Liver (tissue), 9 donors: ENCODE data around the gene MMP25. TPM values are rescaled to one million over a fixed set of nuclear protein-coding genes. Genes with fewer than 3 reads are reported as not detected.

Experiments
- DNase-seq: peaks from one replicate; pipeline ENCODE4 v3.0.0-alpha.2; 2017; ENCODE audit warnings: low spot score
- H3K27ac ChIP-seq, 2 donors: one replicate each; pipeline ENCODE4 v1.7.0; 2013; ENCODE audit warnings: inconsistent platforms in 2 of 2, low read length in 2 of 2, control low read depth in 1 of 2, low read depth in 1 of 2, mild to moderate bottlenecking in 1 of 2
- H3K27me3 ChIP-seq, 4 donors: one replicate each; pipeline versions ENCODE4 v1.6.1 to v1.7.0; 2013; ENCODE audit warnings: low read length in 3 of 4, inconsistent platforms in 1 of 4, mild to moderate bottlenecking in 1 of 4, moderate library complexity in 1 of 4; ENCODE audit not compliant: control insufficient read depth in 4 of 4, insufficient read depth in 4 of 4
- H3K36me3 ChIP-seq, 4 donors: one replicate each; pipeline versions ENCODE4 v1.6.1 to v1.7.0; 2013; ENCODE audit warnings: low read length in 3 of 4, mild to moderate bottlenecking in 3 of 4, low read depth in 1 of 4, moderate library complexity in 1 of 4; ENCODE audit not compliant: control insufficient read depth in 4 of 4, insufficient read depth in 3 of 4
- H3K4me1 ChIP-seq, 4 donors: one replicate each; pipeline versions ENCODE4 v1.6.1 to v1.7.0; 2013; ENCODE audit warnings: low read length in 3 of 4, mild to moderate bottlenecking in 3 of 4, moderate library complexity in 1 of 4; ENCODE audit not compliant: control insufficient read depth in 4 of 4, insufficient read depth in 4 of 4
- H3K4me3 ChIP-seq, 3 donors: one replicate each; pipeline versions ENCODE4 v1.6.1 to v1.7.0; 2013; ENCODE audit warnings: low read length in 3 of 3, control low read depth in 1 of 3, low read depth in 1 of 3, mild to moderate bottlenecking in 1 of 3
- H3K9ac ChIP-seq, 2 donors: one replicate each; pipeline ENCODE4 v1.7.0; 2013; ENCODE audit warnings: low read length in 2 of 2, mild to moderate bottlenecking in 2 of 2, moderate library complexity in 2 of 2, control low read depth in 1 of 2, low read depth in 1 of 2
- H3K9me3 ChIP-seq, 4 donors: one replicate each; pipeline versions ENCODE4 v1.6.1 to v1.7.0; 2013; ENCODE audit warnings: low read length in 3 of 4; ENCODE audit not compliant: control insufficient read depth in 4 of 4
- CTCF ChIP-seq: fragments of 150-350 bp; IDR thresholded peaks from 2 replicates; pipeline ENCODE4 v1.5.1; 2017; ENCODE audit warnings: improper control_type of control experiment, low read depth, low read length; ENCODE audit not compliant: missing input control
- EGR1 ChIP-seq, 2 donors: IDR thresholded peaks; 2 replicates each; pipeline ENCODE4 v1.6.1; 2016 to 2018; ENCODE audit warnings: antibody characterized with exemption in 2 of 2, low read depth in 2 of 2
- FOXA1 ChIP-seq: IDR thresholded peaks from 2 replicates; pipeline ENCODE4 v1.6.1; 2016; ENCODE audit warnings: antibody characterized with exemption
- FOXA2 ChIP-seq: IDR thresholded peaks from 2 replicates; pipeline ENCODE4 v1.6.1; 2016; ENCODE audit warnings: antibody characterized with exemption
- GABPA ChIP-seq, 2 donors: IDR thresholded peaks in 1 of 2; conservative IDR thresholded peaks in 1 of 2; 2 replicates each; pipeline ENCODE4 v1.6.1; 2016; ENCODE audit warnings: antibody characterized with exemption in 2 of 2, mild to moderate bottlenecking in 1 of 2, moderate library complexity in 1 of 2
- HNF4A ChIP-seq, 2 donors: conservative IDR thresholded peaks; 2 replicates each; pipeline ENCODE4 v1.6.1; 2016; ENCODE audit warnings: antibody characterized with exemption in 2 of 2, mild to moderate bottlenecking in 2 of 2
- HNF4G ChIP-seq: IDR thresholded peaks from 2 replicates; pipeline ENCODE4 v1.6.1; 2016; ENCODE audit warnings: antibody characterized with exemption
- MAX ChIP-seq: IDR thresholded peaks from 2 replicates; pipeline ENCODE4 v1.6.1; 2016; ENCODE audit warnings: antibody characterized with exemption
- NR2F2 ChIP-seq: IDR thresholded peaks from 2 replicates; pipeline ENCODE4 v1.6.1; 2016; ENCODE audit warnings: antibody characterized with exemption
- RAD21 ChIP-seq, 2 donors: IDR thresholded peaks; 2 replicates each; pipeline ENCODE4 v1.6.1; 2016; ENCODE audit warnings: antibody characterized with exemption in 2 of 2, mild to moderate bottlenecking in 2 of 2
- REST ChIP-seq: IDR thresholded peaks from 2 replicates; pipeline ENCODE4 v1.6.1; 2016; ENCODE audit warnings: antibody characterized with exemption, mild to moderate bottlenecking
- SP1 ChIP-seq: IDR thresholded peaks from 2 replicates; pipeline ENCODE4 v1.6.1; 2018; ENCODE audit warnings: antibody characterized with exemption, mild to moderate bottlenecking
- TAF1 ChIP-seq: conservative IDR thresholded peaks from 2 replicates; pipeline ENCODE4 v1.6.1; 2016; ENCODE audit warnings: antibody characterized with exemption, mild to moderate bottlenecking
- YY1 ChIP-seq: IDR thresholded peaks from 2 replicates; pipeline ENCODE4 v1.6.1; 2016; ENCODE audit warnings: antibody characterized with exemption, mild to moderate bottlenecking
- ZBTB33 ChIP-seq: IDR thresholded peaks from 2 replicates; pipeline ENCODE4 v1.6.1; 2016; ENCODE audit warnings: antibody characterized with exemption
- WGBS: extraction: QIAGEN DNeasy Blood & Tissue Kit; methylation state at CpG from one replicate; pipeline ENCODE4 v1.1.7; 2013; 5-methylcytosine and 5-hydroxymethylcytosine counted together
- polyA plus RNA-seq, 2 donors: library from polyadenylated mRNA; stranded (reverse) in 1 of 2; unstranded in 1 of 2; fragments of 200-250 nt in 1 of 2; fragments of >200 nt in 1 of 2; fragmentation: Nextera tagmentation in 1 of 2; extraction: Ambion mirVana in 1 of 2; gene quantifications; one replicate each; pipeline versions ENCODE4 v1.2.1 to v1.2.3, GENCODE V29; 2013 to 2015
- total RNA-seq, 2 donors: library from RNA; depleted of rRNA; stranded (reverse); fragments of >200 nt; gene quantifications; one replicate each; pipeline ENCODE4 v1.2.3, GENCODE V29; 2014
- TF ChIP-seq, protein P1 (sequence below): IDR thresholded peaks from 2 replicates; pipeline ENCODE4 v1.6.1; 2016; ENCODE audit warnings: antibody characterized with exemption
- donor health status: healthy.
- donor health status: healthy.
- donor health status: healthy.
- donor health status: healthy.
- donor health status: healthy.

The MMP25 gene
- total and polyA plus RNA-seq, 4 donors: 0.47 to 2.7 (median 0.96) TPM

DNA sequence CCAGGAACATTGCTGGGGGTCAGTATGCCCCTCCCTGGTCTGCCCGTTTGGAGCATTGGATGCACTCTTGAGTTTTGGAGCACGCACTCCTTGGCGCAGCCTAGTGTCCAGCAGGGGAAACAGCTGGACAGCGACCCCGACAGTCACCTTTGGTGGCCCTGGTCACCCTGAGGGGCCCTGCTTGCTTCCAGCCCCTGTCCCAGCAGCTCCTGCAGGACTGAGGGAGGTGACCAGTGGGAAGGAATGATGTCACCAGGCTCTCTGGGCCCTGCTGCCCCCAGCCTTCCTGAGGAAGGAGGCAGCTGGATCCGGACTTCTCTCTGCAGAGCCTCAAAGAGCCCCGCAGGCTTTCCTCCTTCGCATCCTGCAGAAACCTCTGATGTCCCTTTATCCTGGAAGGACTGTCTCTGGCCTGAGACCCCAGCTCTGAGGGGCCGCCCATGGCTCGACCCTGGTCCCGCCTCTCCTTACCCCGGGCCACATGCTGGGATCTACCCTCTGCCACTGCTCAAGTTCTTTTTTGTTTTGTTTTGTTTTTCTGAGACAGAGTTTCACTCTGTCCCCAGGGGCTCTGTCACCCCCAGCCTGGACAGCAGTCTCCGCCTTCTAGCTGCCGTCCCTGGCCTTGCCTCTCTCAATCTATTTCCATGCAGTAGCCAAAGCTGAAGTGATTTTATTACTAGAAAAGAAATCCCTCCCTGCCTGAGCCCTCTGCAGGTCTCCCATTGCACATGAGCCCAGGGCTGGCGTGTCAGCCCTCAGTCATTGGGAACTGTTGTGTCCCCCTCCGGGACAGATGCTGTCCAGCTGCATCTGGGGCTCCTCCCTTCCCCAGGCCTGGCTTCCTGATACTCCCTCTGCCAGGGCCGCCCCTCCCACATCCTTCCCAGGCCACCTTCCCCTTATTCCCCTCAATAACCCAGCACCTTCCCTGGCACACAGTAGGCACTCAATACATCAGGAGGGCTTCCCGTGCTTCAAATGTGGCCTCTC is 41.2 kb downstream of the MMP25 start:
- Histone ChIP-seq H3K9ac (no peak overlapping the region), H3K9me3 (no peaks in the 10 kb centered on the region), H3K4me1 (peaks cover 0 to 10% (median 0%) of the 10 kb centered on the region in 4 donors), H3K36me3 (no peaks in the 10 kb centered on the region), H3K27me3 (no peaks in the 10 kb centered on the region), H3K4me3 (no peak overlapping the region), H3K27ac (peak overlapping the region; percentile 48 to 63)
- no peak for DNase-seq
- 69% methylated on average over 18 of the region's 18 CpGs for WGBS
- TF ChIP-seq HNF4A (conservative IDR thresholded peaks at IDR 0.05) (no peak), RAD21 (IDR thresholded peaks at IDR 0.05) (peak in 1 of 2 donors; percentile 59), CTCF (peak; percentile 15), REST (peak; percentile 40), FOXA1 (no peak), NR2F2 (peak; percentile 100), SP1 (peak; percentile 27)
- TF ChIP-seq, protein P1, sequence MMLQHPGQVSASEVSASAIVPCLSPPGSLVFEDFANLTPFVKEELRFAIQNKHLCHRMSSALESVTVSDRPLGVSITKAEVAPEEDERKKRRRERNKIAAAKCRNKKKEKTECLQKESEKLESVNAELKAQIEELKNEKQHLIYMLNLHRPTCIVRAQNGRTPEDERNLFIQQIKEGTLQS: no peak

GRCh38 chr16:3088450-3088849 is 42.1 kb downstream of the MMP25 start:
- TF ChIP-seq MAX: no peak
- no peak for TF ChIP-seq CTCF
- TF ChIP-seq NR2F2: no peak
- no peak for TF ChIP-seq TAF1
- no peak for TF ChIP-seq ZBTB33
- no peak for TF ChIP-seq GABPA (IDR thresholded peaks at IDR 0.05 in 1 of 2, conservative IDR thresholded peaks at IDR 0.05 in 1 of 2)
- no peak for TF ChIP-seq YY1
- no peak for TF ChIP-seq EGR1 (IDR thresholded peaks at IDR 0.05; ENCODE audit: low read depth in 2 of 2)
- TF ChIP-seq RAD21 (IDR thresholded peaks at IDR 0.05): no peak
- no peak for TF ChIP-seq HNF4G
- TF ChIP-seq FOXA2: no peak
- no peak for TF ChIP-seq FOXA1
- TF ChIP-seq, protein P1: no peak
- Histone ChIP-seq H3K4me3 (no peak overlapping the region), H3K27me3 (no peaks in the 10 kb centered on the region), H3K9me3 (no peaks in the 10 kb centered on the region), H3K4me1 (peaks cover 0 to 10% (median 0%) of the 10 kb centered on the region in 4 donors), H3K36me3 (no peaks in the 10 kb centered on the region), H3K9ac (no peak overlapping the region), H3K27ac (no peak overlapping the region)
- DNase-seq: no peak
- WGBS: 83% methylated on average over 7 of the region's 7 CpGs
